NCI-H1436 treated with DMSO at 0.1 percent for 48 hours (cell line): ENCODE data around the gene NSD1.

Experiments
- DNase-seq: peaks from one replicate; lab custom pipeline; 2025; lab: John Stamatoyannopoulos, UW

The NSD1 gene

GRCh38 chr5:177307544-177308363 lies 174.2 kb downstream of the NSD1 start:
- DNase-seq, result no peak

DNA sequence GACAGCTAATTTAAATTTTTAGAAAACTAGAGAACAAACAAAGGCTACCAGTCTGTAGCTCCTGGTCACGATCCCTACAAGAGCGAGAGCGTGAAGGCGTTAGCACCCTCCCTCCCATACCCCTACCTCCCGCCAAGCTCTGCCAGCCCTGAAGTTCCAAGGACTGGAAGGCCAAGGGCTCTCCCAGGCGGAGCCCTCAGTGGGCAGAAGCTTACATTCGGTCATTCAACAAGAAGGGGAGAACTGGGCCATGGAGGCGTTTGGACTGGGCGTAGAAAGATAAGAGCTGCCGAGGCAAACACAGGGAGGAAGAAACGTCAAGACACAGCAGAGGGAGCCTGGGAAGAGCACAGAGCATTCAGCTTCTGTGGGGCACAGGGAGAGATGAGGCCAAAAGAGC lies 175.2 kb downstream of the NSD1 start:
- DNase-seq, result no peak

GRCh38 chr5:177309351-177310191 lies 176.0 kb downstream of the NSD1 start:
- no peak for DNase-seq

- DNase-seq, result no peak
Observed at GRCh38 chr5:177310332-177310731, 176.8 kb downstream of the NSD1 start.

- DNase-seq, result no peak
Observed at GRCh38 chr5:177310757-177311391, 177.3 kb downstream of the NSD1 start.

GRCh38 chr5:177311392-177311722 lies 177.8 kb downstream of the NSD1 start:
- no peak for DNase-seq

GRCh38 chr5:177311723-177312648 lies 178.4 kb downstream of the NSD1 start, which contains the start of gene MXD3:
Gene MXD3 (minus strand): TSS chr5:177311898. CDS start chr5:177311830, 68 bp downstream.
- peak; percentile 55 for DNase-seq

DNA sequence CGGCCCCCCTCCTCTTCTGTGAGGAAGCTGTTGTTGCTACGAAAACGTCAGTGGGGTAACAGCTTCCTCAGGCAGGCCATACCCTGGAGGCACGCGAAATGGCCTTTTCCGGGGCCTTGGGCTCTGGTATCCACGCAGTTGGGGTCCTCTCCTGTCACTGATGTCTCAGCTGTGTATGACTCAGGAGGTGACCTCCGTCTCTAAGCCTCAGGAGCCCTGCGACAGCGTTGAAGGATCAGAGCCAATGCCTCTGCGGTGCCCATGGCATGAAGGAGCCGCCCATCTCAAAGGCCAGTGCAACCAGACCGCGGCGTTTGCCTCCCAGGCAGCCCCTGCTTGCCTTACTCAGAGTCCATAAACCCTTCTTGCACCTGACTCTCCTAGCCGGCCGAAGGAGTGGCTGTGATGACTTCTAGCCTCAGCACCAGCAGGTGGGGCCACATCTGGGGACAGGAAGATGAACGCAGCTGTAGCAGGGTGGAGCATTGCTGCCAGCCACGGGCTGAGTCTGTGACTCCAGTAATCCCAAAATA lies 179.1 kb downstream of the NSD1 start:
- no peak for DNase-seq

GRCh38 chr5:177313561-177314259 lies 180.1 kb downstream of the NSD1 start:
- DNase-seq, result no peak

GRCh38 chr5:177314376-177315342 lies 181.1 kb downstream of the NSD1 start:
- no peak for DNase-seq

- DNase-seq, result no peak
Observed at GRCh38 chr5:177315411-177315810, 181.8 kb downstream of the NSD1 start.

GRCh38 chr5:177316005-177316404 lies 182.4 kb downstream of the NSD1 start:
- DNase-seq, result no peak

DNA sequence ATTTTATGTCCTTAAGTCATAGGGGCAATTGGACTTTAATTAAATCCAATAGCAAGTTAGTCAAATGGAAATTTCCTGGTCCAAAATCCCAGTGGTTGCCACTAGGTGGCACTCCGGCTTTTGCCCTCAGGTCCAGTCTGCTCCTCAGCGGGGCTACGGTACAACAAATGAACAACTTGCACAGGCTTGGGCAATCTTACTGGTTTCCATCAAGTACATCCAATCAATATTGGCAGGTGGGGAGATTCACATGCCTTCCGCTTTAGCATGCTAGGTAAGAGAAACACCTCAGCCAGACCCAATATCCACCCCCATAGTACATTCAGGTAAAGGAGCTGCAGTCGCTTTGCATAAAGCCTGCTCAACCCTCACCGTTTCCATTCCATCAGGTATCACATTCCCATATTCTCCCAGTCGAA lies 184.4 kb downstream of the NSD1 start:
- no peak for DNase-seq

DNA sequence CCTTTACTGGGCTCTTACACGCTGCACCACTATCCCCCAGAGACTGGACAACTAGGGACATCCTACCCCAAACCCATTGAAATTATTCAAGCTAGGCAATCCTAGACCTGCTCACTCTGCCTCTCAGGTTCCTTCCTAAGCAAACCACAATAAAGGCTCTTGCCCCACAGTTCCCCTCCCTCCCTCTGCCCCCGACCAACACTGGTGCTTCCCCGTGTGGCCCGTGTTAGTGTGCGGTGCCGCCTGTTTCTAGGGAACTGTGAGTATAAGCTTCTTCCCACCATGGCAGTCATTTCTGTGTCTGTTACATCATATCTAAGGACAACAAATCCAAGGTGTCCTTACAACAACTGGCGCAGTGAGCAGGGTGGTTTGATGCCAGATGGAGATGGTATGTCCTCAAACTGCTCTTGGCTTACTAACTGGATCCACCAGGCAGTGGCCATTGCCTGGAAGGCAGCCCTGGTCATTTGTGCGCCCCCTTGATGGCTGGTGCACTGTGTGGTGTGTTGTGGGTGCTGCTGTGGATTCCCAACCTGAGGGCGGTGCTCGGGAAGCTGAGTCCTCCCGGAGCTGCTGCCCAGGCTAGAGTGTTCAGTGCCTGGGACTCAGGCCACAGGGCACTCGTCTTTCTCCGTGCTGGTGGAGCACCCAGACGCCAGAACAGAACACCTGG lies 186.5 kb downstream of the NSD1 start:
- DNase-seq, result no peak

DNA sequence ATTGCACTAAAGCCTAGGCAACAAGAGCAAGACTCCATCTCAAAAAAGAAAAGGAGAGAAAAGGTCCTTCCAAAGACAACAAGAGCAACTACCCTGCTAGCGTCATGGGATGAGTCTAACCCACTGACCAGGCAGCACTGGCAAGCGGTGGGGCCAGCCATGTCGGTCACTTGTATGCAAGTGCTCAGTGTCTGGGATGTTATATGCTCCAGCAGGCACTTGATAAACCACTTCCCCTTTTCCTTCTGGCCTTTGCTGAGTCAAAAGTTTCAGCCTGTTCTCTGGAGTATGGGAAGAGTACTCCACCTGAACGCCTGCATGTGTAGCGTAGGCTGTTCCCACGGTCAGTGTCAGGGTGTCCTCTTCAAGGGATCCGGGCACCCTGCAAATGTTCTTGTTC lies 187.3 kb downstream of the NSD1 start:
- DNase-seq, result no peak

- DNase-seq, result no peak
Observed at GRCh38 chr5:177325868-177326381, 192.4 kb downstream of the NSD1 start.

GRCh38 chr5:177327539-177328522 lies 194.3 kb downstream of the NSD1 start:
- DNase-seq, result no peak
